Bronchial epithelial cell (primary cell): ENCODE results near the gene RABGAP1L. TPM values are rescaled to one million over a fixed set of nuclear protein-coding genes. Genes with fewer than 3 reads are reported as not detected.

ENCODE experiments used
- DNase-seq: peaks from one replicate; pipeline ENCODE4 v3.0.0-alpha.2; 2010; ENCODE audit warnings: low read depth
- FAIRE-seq: peaks from 2 replicates; lab custom pipeline; 2011; peaks lifted over from hg19 to GRCh38; lab: Jason Lieb, UNC
- H3K27me3 ChIP-seq: 2 replicates; pipeline ENCODE4 v1.5.1; 2011; ENCODE audit warnings: low read length; ENCODE audit not compliant: control insufficient read depth, insufficient read depth
- H3K36me3 ChIP-seq: 2 replicates; pipeline ENCODE4 v1.5.1; 2011; ENCODE audit warnings: low read length; ENCODE audit not compliant: control insufficient read depth, insufficient read depth
- H3K4me3 ChIP-seq: 2 replicates; pipeline ENCODE4 v1.5.1; 2011; ENCODE audit warnings: mild to moderate bottlenecking, low read depth, low read length, control low read depth
- CTCF ChIP-seq: IDR thresholded peaks from 2 replicates; pipeline ENCODE4 v1.5.1; 2011; ENCODE audit warnings: mild to moderate bottlenecking, moderate library complexity, low read length, control low read depth, inconsistent platforms; ENCODE audit not compliant: insufficient read depth, severe bottlenecking
- total RNA-seq: library from RNA; depleted of rRNA; stranded (reverse); fragments of >200 nt; gene quantifications from 2 replicates; pipeline ENCODE4 v1.2.1, GENCODE V29; 2014

Gene RABGAP1L
- total RNA-seq, 1 donor from 2014 or later, result 37.4 TPM

GRCh38 chr1:175000697-175001187 lies 841.4 kb downstream of the RABGAP1L start:
- H3K27me3 ChIP-seq, result no peaks in the 10 kb centered on the region
- DNase-seq (peak; percentile 59), FAIRE-seq (no peak)
- no peaks in the 10 kb centered on the region for H3K36me3 ChIP-seq
- H3K4me3 ChIP-seq, result peak overlapping the region; percentile 78
- no peak for TF ChIP-seq CTCF

GRCh38 chr1:175002910-175003517 lies 843.7 kb downstream of the RABGAP1L start:
- no peaks in the 10 kb centered on the region for H3K27me3 ChIP-seq
- peaks cover 2% of the 10 kb centered on the region for H3K36me3 ChIP-seq
- no peak overlapping the region for H3K4me3 ChIP-seq
- DNase-seq (no peak), FAIRE-seq (no peak)
- no peak for TF ChIP-seq CTCF

GRCh38 chr1:175003521-175003920 lies 844.2 kb downstream of the RABGAP1L start:
- Histone ChIP-seq H3K27me3 (no peaks in the 10 kb centered on the region), H3K4me3 (no peak overlapping the region), H3K36me3 (peaks cover 2% of the 10 kb centered on the region)
- no peak for DNase-seq
- TF ChIP-seq CTCF, result no peak
- FAIRE-seq, result no peak

- FAIRE-seq, result no peak
- TF ChIP-seq CTCF, result no peak
- DNase-seq, result peak; percentile 18
- Histone ChIP-seq H3K4me3 (no peak overlapping the region), H3K27me3 (no peaks in the 10 kb centered on the region), H3K36me3 (peaks cover 2% of the 10 kb centered on the region)
Measured at GRCh38 chr1:175005085-175005783, 845.9 kb downstream of the RABGAP1L start.

GRCh38 chr1:175009532-175009931 lies 850.2 kb downstream of the RABGAP1L start:
- FAIRE-seq, result no peak
- Histone ChIP-seq H3K36me3 (peaks cover 12% of the 10 kb centered on the region), H3K27me3 (no peaks in the 10 kb centered on the region), H3K4me3 (no peak overlapping the region)
- no peak for TF ChIP-seq CTCF
- no peak for DNase-seq
